Measurements from ENCODE around the gene MAP4K5. TPM values are rescaled to one million over a fixed set of nuclear protein-coding genes. Genes with fewer than 3 reads are reported as not detected.

MAP4K5 gene
- total RNA-seq, 1 experiment from 2014 or later: 42.7 TPM

DNA sequence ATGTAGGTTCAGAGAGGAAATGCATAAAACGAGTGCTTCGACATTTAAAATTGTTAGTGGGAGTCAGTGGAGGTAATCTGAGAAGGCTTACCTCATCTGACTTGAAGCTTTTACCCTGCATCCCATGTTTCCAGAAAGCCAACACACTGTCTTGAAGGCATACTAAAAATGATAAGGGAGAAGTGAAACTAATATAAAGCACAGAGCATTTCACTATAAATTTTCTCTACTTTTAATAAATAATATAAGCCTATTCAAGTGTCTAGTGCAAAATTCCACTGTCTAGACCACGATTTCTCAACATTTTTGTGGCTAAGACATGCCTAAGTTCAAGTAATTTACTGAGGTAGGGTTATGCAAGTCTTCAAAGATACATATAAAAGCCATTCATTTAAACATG lies 106.6 kb downstream of the MAP4K5 start:
- Histone ChIP-seq H3K18ac (ENCODE audit: insufficient read length, low read depth, low read length) (no peak overlapping the region), H3K23ac (ENCODE audit: insufficient read length, low read depth, low read length) (no peak overlapping the region), H3K9ac (ENCODE audit: extremely low read depth, insufficient read length, low read length) (no peak overlapping the region), H4K5ac (ENCODE audit: insufficient read length, low read depth, low read length) (no peak overlapping the region), H3K4ac (ENCODE audit: low read depth, low read length) (no peak overlapping the region), H4K8ac (replicated peaks; ENCODE audit: insufficient read length, low read depth, low read length) (no peak overlapping the region), H3K27me3 (ENCODE audit: insufficient read depth, low read length) (no peaks in the 10 kb centered on the region), H3K79me2 (ENCODE audit: insufficient read depth, low read length) (no peaks in the 10 kb centered on the region), H2BK12ac (ENCODE audit: insufficient read length, low read depth, low read length) (no peak overlapping the region), H3K4me2 (ENCODE audit: insufficient read depth, insufficient read length, low read length) (no peak overlapping the region), H4K20me1 (ENCODE audit: control insufficient read depth, insufficient read depth, insufficient read length) (no peaks in the 10 kb centered on the region), H2AFZ (ENCODE audit: low read length) (no peak overlapping the region), H2BK120ac (ENCODE audit: low read depth, low read length, poor library complexity, severe bottlenecking) (no peak overlapping the region), H3K4me1 (ENCODE audit: insufficient read depth, low read length) (no peaks in the 10 kb centered on the region), H4K91ac (ENCODE audit: insufficient read length, low read depth, low read length) (no peak overlapping the region), H3K9me3 (ENCODE audit: control insufficient read depth, low read depth, low read length) (no peaks in the 10 kb centered on the region), H3K27ac (ENCODE audit: insufficient read length, low read depth, low read length) (no peak overlapping the region), H3K79me1 (ENCODE audit: insufficient read depth, low read depth, low read length, poor library complexity, severe bottlenecking) (no peaks in the 10 kb centered on the region), H3K23me2 (ENCODE audit: insufficient read length, low read depth, low read length, poor library complexity, severe bottlenecking) (no peaks in the 10 kb centered on the region), H3K14ac (ENCODE audit: insufficient read depth, low read length) (no peak overlapping the region), H3T11ph (ENCODE audit: low read length) (no peak overlapping the region), H2AK5ac (ENCODE audit: insufficient read length, low read length) (no peak overlapping the region), H2BK20ac (ENCODE audit: low read depth, low read length, poor library complexity, severe bottlenecking) (no peak overlapping the region), H2BK5ac (ENCODE audit: insufficient read length, low read length) (no peak overlapping the region), H2BK15ac (ENCODE audit: low read depth, low read length) (no peak overlapping the region), H3K56ac (ENCODE audit: insufficient read length, low read depth, low read length) (no peak overlapping the region)
- peaks cover 0 to 31% (median 12%) of the 10 kb centered on the region in 3 experiments; a peak in 5 of 7 replicates for H3K36me3 Mint-ChIP-seq (ENCODE audit: insufficient read depth in 1 of 3, low read depth in 3 of 3)
- no peak overlapping the region for H3K4me3 Mint-ChIP-seq
- no CpG with 5 or more reads among the region's 3 CpGs for WGBS (ENCODE audit: extremely low coverage, insufficient read length, low lambda C conversion rate)
- H3K9me3 Mint-ChIP-seq: no peaks in the 10 kb centered on the region
- no peak overlapping the region for H3K27ac Mint-ChIP-seq
- H3K4me1 Mint-ChIP-seq: no peaks in the 10 kb centered on the region
- TF ChIP-seq, protein P1, sequence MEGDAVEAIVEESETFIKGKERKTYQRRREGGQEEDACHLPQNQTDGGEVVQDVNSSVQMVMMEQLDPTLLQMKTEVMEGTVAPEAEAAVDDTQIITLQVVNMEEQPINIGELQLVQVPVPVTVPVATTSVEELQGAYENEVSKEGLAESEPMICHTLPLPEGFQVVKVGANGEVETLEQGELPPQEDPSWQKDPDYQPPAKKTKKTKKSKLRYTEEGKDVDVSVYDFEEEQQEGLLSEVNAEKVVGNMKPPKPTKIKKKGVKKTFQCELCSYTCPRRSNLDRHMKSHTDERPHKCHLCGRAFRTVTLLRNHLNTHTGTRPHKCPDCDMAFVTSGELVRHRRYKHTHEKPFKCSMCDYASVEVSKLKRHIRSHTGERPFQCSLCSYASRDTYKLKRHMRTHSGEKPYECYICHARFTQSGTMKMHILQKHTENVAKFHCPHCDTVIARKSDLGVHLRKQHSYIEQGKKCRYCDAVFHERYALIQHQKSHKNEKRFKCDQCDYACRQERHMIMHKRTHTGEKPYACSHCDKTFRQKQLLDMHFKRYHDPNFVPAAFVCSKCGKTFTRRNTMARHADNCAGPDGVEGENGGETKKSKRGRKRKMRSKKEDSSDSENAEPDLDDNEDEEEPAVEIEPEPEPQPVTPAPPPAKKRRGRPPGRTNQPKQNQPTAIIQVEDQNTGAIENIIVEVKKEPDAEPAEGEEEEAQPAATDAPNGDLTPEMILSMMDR (conservative IDR thresholded peaks at IDR 0.05): no peak
- DNase-seq: no peak
- H3K27me3 Mint-ChIP-seq (ENCODE audit: low read depth): no peaks in the 10 kb centered on the region

Measured in H9 (cell line).